ENCODE data around the gene ADNP2.

The ADNP2 gene

GRCh38 chr18:80108739-80109675 lies at the start of gene ADNP2:
TSS of gene ADNP2 (plus strand) at chr18:80109262. CDS start at chr18:80117543, 8,281 bp downstream.
- peak; percentile 96 for DNase-seq

GRCh38 chr18:80059945-80060344 lies 49.1 kb upstream of the ADNP2 start:
- no peak for DNase-seq

GRCh38 chr18:80065705-80066104 lies 43.4 kb upstream of the ADNP2 start:
- DNase-seq: no peak

GRCh38 chr18:80067321-80067720 lies 41.7 kb upstream of the ADNP2 start:
- no peak for DNase-seq

- DNase-seq: no peak
Observed at GRCh38 chr18:80067897-80068296, 41.2 kb upstream of the ADNP2 start.

- DNase-seq: no peak
Observed at GRCh38 chr18:80068571-80069272, 40.3 kb upstream of the ADNP2 start.

- no peak for DNase-seq
Observed at GRCh38 chr18:80070825-80071224, 38.2 kb upstream of the ADNP2 start.

GRCh38 chr18:80074183-80074582 lies 34.9 kb upstream of the ADNP2 start:
- no peak for DNase-seq

GRCh38 chr18:80074697-80075096 lies 34.4 kb upstream of the ADNP2 start:
- DNase-seq: no peak

- DNase-seq: no peak
Observed at GRCh38 chr18:80075940-80076339, 33.1 kb upstream of the ADNP2 start.

- DNase-seq: no peak
Observed at GRCh38 chr18:80076379-80076778, 32.7 kb upstream of the ADNP2 start.

GRCh38 chr18:80077873-80078272 lies 31.2 kb upstream of the ADNP2 start:
- no peak for DNase-seq

GRCh38 chr18:80086281-80086680 lies 22.8 kb upstream of the ADNP2 start:
- no peak for DNase-seq

GRCh38 chr18:80088036-80088435 lies 21.0 kb upstream of the ADNP2 start:
- DNase-seq: no peak

- no peak for DNase-seq
Observed at GRCh38 chr18:80088823-80089222, 20.2 kb upstream of the ADNP2 start.

- no peak for DNase-seq
Observed at GRCh38 chr18:80095414-80095813, 13.6 kb upstream of the ADNP2 start.

GRCh38 chr18:80096032-80096565 lies 13.0 kb upstream of the ADNP2 start:
- DNase-seq: no peak

- no peak for DNase-seq
Observed at GRCh38 chr18:80097201-80097600, 11.9 kb upstream of the ADNP2 start.

- DNase-seq: no peak
Observed at GRCh38 chr18:80103231-80103630, 5.8 kb upstream of the ADNP2 start.

- no peak for DNase-seq
Observed at GRCh38 chr18:80104364-80104779, 4.7 kb upstream of the ADNP2 start.

GRCh38 chr18:80105369-80106167 lies 3.5 kb upstream of the ADNP2 start:
- DNase-seq: no peak

GRCh38 chr18:80106482-80107051 lies 2.5 kb upstream of the ADNP2 start:
- DNase-seq: no peak

- DNase-seq: no peak
Observed at GRCh38 chr18:80107426-80107825, 1.6 kb upstream of the ADNP2 start.

All from NCI-H446 (cell line).